Neural progenitor cell (in vitro differentiated cells): ENCODE data around the gene ESYT2.

Experiments used
- EZH2 ChIP-seq: fragments of 200-600 bp; sonication (generic); IDR thresholded peaks from 2 replicates; pipeline ENCODE4 v1.6.1; 2017; ENCODE audit warnings: antibody characterized with exemption, mild to moderate bottlenecking, moderate library complexity
- EZH2phosphoT487 ChIP-seq: fragments of 200-600 bp; sonication (generic); IDR thresholded peaks from 2 replicates; pipeline ENCODE4 v1.6.1; 2017; ENCODE audit warnings: antibody characterized with exemption
- TF ChIP-seq, protein P1 (sequence below): fragments of 200-600 bp; sonication (generic); IDR thresholded peaks from 2 replicates; pipeline ENCODE4 v1.5.1; 2017; ENCODE audit warnings: antibody characterized with exemption, mild to moderate bottlenecking

DNA sequence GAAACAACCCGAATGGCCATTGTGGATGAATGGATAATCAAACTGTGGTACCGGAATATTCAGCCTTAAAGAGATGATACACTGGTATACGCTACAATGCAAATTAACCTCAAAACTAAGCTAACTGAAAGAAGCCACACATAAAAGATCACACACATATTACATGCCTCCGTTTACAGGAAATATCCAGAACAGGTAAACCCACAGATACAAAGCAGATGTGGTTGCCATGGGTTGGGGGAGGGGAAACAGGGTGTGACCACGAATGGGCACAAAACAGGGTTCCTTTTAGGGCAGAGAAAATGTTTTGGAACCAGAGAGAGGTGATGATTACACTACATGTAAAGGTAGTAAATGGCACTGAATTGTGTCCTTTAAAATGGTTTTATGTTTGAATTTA, 16.6 kb downstream of the ESYT2 start:
- TF ChIP-seq, protein P1, sequence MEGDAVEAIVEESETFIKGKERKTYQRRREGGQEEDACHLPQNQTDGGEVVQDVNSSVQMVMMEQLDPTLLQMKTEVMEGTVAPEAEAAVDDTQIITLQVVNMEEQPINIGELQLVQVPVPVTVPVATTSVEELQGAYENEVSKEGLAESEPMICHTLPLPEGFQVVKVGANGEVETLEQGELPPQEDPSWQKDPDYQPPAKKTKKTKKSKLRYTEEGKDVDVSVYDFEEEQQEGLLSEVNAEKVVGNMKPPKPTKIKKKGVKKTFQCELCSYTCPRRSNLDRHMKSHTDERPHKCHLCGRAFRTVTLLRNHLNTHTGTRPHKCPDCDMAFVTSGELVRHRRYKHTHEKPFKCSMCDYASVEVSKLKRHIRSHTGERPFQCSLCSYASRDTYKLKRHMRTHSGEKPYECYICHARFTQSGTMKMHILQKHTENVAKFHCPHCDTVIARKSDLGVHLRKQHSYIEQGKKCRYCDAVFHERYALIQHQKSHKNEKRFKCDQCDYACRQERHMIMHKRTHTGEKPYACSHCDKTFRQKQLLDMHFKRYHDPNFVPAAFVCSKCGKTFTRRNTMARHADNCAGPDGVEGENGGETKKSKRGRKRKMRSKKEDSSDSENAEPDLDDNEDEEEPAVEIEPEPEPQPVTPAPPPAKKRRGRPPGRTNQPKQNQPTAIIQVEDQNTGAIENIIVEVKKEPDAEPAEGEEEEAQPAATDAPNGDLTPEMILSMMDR: no peak
- TF ChIP-seq EZH2 (no peak), EZH2phosphoT487 (no peak)
